ENCODE data around the gene ZSWIM3.

- TF ChIP-seq, protein P1, sequence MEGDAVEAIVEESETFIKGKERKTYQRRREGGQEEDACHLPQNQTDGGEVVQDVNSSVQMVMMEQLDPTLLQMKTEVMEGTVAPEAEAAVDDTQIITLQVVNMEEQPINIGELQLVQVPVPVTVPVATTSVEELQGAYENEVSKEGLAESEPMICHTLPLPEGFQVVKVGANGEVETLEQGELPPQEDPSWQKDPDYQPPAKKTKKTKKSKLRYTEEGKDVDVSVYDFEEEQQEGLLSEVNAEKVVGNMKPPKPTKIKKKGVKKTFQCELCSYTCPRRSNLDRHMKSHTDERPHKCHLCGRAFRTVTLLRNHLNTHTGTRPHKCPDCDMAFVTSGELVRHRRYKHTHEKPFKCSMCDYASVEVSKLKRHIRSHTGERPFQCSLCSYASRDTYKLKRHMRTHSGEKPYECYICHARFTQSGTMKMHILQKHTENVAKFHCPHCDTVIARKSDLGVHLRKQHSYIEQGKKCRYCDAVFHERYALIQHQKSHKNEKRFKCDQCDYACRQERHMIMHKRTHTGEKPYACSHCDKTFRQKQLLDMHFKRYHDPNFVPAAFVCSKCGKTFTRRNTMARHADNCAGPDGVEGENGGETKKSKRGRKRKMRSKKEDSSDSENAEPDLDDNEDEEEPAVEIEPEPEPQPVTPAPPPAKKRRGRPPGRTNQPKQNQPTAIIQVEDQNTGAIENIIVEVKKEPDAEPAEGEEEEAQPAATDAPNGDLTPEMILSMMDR (IDR thresholded peaks at IDR 0.05), result no peak
- TF ChIP-seq POLR2A (IDR thresholded peaks at IDR 0.05), result no peak
- no peak for TF ChIP-seq POLR2AphosphoS5 (IDR thresholded peaks at IDR 0.05)
Measured at GRCh38 chr20:45921337-45922189, 64.1 kb downstream of the ZSWIM3 start.
